GM18519 (cell line): Measurements from ENCODE around the gene TRAPPC12.

Experiments
- ATAC-seq: cut with Tn5 transposase; IDR thresholded peaks from one replicate; pipeline ENCODE4 v1.9.1; 2021; ENCODE audit warnings: mild to moderate bottlenecking, moderate library complexity; ENCODE audit not compliant: unreplicated experiment, low FRiP score

TRAPPC12 gene

GRCh38 chr2:3405876-3406275 is 26.4 kb downstream of the TRAPPC12 start:
- no peak for ATAC-seq

DNA sequence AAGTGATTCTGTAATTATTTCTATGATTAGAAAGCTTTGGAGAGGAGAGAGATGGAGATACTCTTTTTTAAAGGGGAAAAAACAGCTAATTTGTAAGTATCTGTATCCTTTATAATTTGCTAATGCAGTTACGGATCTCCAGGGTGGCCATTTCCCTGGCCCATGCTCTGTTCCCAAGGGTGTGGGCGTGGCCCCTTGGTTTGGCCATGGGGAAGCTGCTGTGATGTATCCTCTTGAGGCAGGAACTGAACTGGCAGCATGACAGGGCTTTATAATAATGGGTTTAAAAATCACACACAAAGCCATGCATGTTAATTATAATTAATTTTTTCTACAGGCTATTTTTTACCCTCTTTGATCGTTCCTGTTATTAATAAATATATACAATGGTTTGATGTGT is 27.0 kb downstream of the TRAPPC12 start:
- ATAC-seq = no peak

DNA sequence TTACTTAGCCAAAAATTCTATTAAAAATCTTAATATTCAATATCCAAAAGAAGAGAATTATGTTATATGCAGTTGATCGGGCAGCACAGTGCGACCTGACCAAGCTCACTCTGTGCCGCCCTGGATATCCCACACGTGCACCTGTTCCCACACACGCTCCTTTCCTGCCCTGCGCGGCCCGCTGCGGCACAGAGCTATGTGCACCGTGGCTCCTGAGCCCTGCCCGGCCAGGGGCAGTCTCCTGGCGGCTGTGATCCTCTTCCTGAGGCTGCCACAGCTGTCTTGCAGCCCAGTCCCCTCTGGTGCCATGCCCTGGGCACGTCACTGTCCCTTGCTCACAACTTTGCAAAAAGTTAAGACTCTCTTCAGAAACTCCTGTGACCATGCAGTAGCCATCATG is 29.3 kb downstream of the TRAPPC12 start:
- ATAC-seq = no peak

DNA sequence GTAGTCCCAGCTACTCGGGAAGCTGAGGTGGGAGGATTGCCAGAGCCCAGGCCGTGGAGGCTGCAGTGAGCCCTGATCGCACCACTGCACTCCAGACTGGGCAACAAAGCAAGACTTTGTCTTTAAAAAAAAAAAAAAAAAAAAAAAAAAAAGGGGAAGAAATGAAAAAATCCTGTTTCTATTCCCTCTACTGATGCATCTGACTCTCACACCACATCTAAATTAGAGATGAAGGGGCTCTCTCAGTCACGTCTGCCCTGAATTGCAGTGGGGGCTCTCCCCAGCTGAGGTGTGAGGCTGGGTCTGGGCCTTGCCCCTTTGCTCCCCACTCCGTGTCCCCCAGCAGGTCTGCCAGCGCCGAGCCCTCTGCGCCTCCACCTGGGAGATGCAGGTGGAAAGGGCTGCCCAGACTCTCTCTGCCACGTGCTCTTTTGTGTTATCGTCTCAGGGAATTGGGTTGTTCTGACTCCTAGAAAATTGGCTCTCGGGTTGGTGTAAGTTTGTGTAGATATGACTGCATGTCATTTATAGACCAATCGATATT is 30.2 kb downstream of the TRAPPC12 start:
- ATAC-seq = no peak

DNA sequence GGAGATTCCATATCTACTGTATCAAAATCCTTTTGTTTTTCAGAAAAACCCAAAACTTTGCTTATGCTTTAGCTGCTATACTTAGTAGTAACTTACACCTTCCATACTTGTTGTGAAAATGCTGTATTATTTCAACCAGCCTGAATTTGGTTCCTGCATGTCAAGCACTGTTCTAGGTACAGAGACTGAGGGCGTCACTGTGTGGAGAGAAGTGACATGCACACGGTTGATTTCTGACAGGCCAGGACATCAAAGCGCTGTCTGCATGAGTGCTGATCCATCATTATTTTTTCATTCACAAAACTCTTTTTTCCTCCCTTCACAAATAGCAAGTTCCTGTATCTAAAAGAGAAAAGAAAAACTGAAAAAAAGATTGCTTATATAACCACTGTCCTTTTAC is 31.6 kb downstream of the TRAPPC12 start:
- no peak for ATAC-seq

- no peak for ATAC-seq
These were observed 34.2 kb downstream of the TRAPPC12 start for GRCh38 chr2:3413697-3414096.

GRCh38 chr2:3414133-3414860 is 34.8 kb downstream of the TRAPPC12 start:
- no peak for ATAC-seq

DNA sequence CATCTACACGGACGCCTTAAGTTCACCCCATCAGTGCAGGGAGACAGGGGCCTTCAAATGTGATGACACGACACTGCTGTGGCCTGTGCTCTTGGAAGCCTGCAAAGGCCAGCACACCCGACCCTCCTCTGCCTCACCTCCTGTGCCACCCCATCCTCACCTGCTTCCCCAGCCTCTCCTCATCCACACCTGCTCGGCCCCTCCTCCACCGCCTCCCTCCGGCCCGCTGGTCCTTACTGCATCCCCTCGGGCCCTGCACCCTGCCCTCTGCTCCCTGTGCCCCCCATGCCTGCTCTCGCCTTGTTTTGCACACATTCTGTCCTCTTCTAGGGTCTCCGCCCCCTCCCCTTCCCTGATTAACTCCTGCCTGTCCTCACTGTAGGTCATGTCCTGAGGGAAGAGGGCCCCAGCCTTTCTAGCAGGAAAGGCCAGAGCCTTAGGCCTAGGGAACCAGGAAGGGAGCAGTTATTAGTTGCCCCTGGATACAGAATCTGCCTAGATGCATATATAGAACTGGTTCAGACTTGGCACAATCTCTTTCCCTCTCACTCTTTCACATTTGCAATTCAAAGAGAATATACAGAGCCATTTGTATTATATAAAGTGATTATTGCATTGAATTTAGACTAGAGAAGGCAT is 39.4 kb downstream of the TRAPPC12 start:
- no peak for ATAC-seq

GRCh38 chr2:3420076-3420768 is 40.7 kb downstream of the TRAPPC12 start:
- no peak for ATAC-seq

- ATAC-seq = no peak
These were observed 41.4 kb downstream of the TRAPPC12 start for GRCh38 chr2:3420769-3421397.

GRCh38 chr2:3421580-3421979 is 42.1 kb downstream of the TRAPPC12 start:
- ATAC-seq = no peak

GRCh38 chr2:3422161-3422779 is 42.8 kb downstream of the TRAPPC12 start:
- no peak for ATAC-seq

DNA sequence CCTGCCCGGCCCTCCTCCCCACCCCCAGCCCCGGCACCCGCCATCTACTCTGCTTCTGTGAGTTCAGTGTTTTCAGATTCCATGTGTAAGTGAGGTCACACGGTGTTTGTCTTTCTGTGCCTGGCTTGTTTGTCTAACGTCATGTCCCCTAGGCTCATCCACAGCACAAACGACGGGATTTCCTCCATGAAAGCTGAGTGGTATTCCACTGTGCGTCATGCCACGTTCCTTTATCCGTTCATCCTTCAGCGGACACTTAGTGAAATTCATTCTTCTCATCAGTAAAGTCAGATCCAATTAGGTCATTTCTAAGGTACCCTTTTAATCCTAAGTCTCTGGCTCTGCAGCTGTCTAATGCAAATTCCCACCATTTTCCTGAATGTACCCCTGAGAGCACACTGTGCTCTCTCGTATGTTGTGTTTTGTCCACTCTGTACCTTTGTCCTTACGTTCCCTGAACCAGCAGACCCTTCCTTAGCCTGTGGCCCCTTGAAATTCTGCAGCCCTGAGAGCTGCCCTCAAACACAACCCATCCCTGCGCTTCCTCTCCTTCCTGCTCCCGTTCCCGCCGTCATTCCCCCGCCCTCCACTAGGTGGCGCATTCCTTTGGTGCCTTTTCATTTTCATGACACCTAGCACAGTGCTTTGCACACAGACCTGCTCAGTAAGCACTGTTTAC is 44.1 kb downstream of the TRAPPC12 start:
- no peak for ATAC-seq

DNA sequence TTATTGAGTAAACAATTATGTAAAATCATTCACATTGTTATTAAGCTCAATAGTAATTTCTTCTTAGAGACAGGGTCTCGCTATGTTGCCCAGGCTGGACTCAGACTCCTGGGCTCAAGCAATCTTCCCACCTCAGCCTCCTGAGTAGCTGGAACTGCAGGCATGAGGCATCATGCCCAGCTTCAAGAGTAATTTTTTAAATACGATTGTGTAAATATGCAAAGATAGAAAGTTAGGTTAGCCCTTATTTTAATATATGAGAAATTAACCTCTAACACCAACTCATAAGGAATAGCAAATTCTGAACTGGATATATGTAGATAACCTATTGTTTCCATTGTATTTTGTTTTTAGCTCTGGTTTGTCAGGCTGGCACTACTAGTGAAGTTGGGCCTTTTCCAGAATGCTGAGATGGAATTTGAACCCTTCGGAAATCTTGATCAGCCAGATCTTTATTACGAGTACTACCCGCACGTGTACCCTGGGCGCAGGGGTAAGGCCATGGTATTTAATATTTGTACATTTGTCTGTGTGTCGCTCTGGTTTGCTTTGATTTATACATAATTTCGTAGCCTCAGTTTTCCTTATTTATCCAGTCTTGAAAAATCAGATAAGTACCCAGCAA is 44.8 kb downstream of the TRAPPC12 start:
- ATAC-seq = no peak

GRCh38 chr2:3426615-3427014 is 47.1 kb downstream of the TRAPPC12 start:
- no peak for ATAC-seq

DNA sequence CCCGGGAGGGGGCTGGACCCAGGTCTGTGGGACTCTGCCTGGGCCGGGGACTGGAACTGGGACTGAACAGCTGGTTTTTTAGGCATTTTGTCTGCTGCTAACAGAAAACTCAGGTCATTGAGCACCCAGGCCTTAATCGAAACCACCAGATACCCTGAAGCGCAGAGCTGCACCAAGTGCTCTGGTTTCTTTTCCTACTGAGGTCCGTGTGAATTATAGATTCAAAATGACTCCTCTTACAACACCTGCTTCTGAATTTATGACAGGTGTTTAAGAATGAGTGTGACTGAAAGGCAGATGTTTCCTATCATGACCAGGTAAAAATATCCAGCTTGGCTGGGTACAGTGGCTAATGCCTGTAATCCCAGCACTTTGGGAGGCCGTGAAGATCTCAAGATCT is 47.8 kb downstream of the TRAPPC12 start:
- peak; percentile 81 for ATAC-seq

DNA sequence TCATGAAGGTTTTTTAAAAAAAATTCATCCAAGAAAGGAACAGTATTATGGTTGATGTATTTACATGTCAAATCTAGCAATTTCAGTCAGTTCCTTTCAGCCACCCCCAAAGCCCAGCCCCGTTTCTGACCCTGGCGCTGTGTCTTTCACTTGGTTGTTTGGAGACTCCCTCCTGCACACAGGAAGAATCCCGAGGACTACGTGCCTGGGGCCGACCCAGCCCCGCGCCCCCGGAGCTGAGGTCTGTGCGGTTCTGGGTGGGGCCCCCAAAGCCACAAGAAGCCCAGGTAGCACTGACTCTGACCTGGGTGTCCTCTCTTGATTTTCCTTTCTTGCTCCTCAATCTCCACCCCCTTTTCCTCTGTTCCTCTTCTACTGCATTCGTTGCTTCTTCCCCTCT is 49.1 kb downstream of the TRAPPC12 start:
- ATAC-seq = no peak

GRCh38 chr2:3429066-3429610 is 49.6 kb downstream of the TRAPPC12 start:
- ATAC-seq = no peak

DNA sequence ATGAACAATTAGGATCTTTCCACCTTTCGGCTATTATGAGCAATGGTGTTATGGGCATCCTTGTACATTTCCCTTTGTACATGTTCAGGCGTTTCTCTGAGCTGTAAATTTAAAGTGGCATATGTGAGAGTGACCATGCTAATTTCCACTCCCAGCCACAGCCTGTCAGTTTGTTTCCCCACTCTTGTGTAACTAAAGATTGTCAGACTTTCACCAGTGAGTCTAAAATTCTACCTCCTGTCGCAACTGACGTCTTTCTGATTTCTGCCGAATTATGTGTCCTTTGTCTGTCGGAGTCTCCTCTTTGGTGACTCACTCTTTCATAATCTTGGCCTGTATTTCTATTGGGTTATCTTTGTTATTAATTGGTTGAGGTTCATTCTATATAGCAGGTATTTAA is 50.7 kb downstream of the TRAPPC12 start:
- ATAC-seq = no peak
